Ishikawa (cell line): ENCODE data around the gene CORO2B.

Experiments used
- CEBPB ChIP-seq: IDR thresholded peaks from 2 replicates; pipeline ENCODE4 v1.6.1; 2012
- CREB1 ChIP-seq: IDR thresholded peaks from 2 replicates; pipeline ENCODE4 v1.6.1; 2012; ENCODE audit warnings: low read depth
- EGR1 ChIP-seq: IDR thresholded peaks from 2 replicates; pipeline ENCODE4 v1.6.1; 2012
- EP300 ChIP-seq: IDR thresholded peaks from 2 replicates; pipeline ENCODE4 v1.6.1; 2012; ENCODE audit warnings: borderline replicate concordance
- FOXM1 ChIP-seq: IDR thresholded peaks from 2 replicates; pipeline ENCODE4 v1.6.1; 2012; ENCODE audit warnings: low read depth, borderline replicate concordance
- MAX ChIP-seq: IDR thresholded peaks from 2 replicates; pipeline ENCODE4 v1.6.1; 2012
- NFIC ChIP-seq: IDR thresholded peaks from 2 replicates; pipeline ENCODE4 v1.6.1; 2012
- RAD21 ChIP-seq: IDR thresholded peaks from 2 replicates; pipeline ENCODE4 v1.6.1; 2012; ENCODE audit warnings: low read depth
- TAF1 ChIP-seq: IDR thresholded peaks from 2 replicates; pipeline ENCODE4 v1.6.1; 2012; ENCODE audit warnings: low read depth, mild to moderate bottlenecking
- TCF12 ChIP-seq: IDR thresholded peaks from 2 replicates; pipeline ENCODE4 v1.6.1; 2012; ENCODE audit warnings: low read depth
- TEAD4 ChIP-seq: IDR thresholded peaks from 2 replicates; pipeline ENCODE4 v1.6.1; 2012
- USF1 ChIP-seq: IDR thresholded peaks from 2 replicates; pipeline ENCODE4 v1.6.1; 2012
- YY1 ChIP-seq: IDR thresholded peaks from 2 replicates; pipeline ENCODE4 v1.6.1; 2012; ENCODE audit warnings: low read depth
- ZBTB7A ChIP-seq: IDR thresholded peaks from 2 replicates; pipeline ENCODE4 v1.6.1; 2012; ENCODE audit warnings: low read depth
- TF ChIP-seq, protein P1 (sequence below): IDR thresholded peaks from 2 replicates; pipeline ENCODE4 v1.6.1; 2012; ENCODE audit warnings: low read depth, mild to moderate bottlenecking

Gene CORO2B

GRCh38 chr15:68596691-68597090 is 17.9 kb downstream of the CORO2B start:
- no peak for TF ChIP-seq EP300
- TF ChIP-seq, protein P1, sequence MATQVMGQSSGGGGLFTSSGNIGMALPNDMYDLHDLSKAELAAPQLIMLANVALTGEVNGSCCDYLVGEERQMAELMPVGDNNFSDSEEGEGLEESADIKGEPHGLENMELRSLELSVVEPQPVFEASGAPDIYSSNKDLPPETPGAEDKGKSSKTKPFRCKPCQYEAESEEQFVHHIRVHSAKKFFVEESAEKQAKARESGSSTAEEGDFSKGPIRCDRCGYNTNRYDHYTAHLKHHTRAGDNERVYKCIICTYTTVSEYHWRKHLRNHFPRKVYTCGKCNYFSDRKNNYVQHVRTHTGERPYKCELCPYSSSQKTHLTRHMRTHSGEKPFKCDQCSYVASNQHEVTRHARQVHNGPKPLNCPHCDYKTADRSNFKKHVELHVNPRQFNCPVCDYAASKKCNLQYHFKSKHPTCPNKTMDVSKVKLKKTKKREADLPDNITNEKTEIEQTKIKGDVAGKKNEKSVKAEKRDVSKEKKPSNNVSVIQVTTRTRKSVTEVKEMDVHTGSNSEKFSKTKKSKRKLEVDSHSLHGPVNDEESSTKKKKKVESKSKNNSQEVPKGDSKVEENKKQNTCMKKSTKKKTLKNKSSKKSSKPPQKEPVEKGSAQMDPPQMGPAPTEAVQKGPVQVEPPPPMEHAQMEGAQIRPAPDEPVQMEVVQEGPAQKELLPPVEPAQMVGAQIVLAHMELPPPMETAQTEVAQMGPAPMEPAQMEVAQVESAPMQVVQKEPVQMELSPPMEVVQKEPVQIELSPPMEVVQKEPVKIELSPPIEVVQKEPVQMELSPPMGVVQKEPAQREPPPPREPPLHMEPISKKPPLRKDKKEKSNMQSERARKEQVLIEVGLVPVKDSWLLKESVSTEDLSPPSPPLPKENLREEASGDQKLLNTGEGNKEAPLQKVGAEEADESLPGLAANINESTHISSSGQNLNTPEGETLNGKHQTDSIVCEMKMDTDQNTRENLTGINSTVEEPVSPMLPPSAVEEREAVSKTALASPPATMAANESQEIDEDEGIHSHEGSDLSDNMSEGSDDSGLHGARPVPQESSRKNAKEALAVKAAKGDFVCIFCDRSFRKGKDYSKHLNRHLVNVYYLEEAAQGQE, result no peak
- no peak for TF ChIP-seq TCF12
- TF ChIP-seq EGR1, result no peak
- TF ChIP-seq YY1, result no peak
- TF ChIP-seq TEAD4, result no peak
- no peak for TF ChIP-seq NFIC
- no peak for TF ChIP-seq FOXM1
- TF ChIP-seq USF1, result no peak
- TF ChIP-seq ZBTB7A, result no peak

- TF ChIP-seq RAD21, result no peak
- TF ChIP-seq, protein P1, result no peak
- no peak for TF ChIP-seq ZBTB7A
- TF ChIP-seq TEAD4, result no peak
- no peak for TF ChIP-seq TAF1
- no peak for TF ChIP-seq NFIC
- no peak for TF ChIP-seq YY1
- no peak for TF ChIP-seq CREB1
Observed at GRCh38 chr15:68597581-68597980, 18.8 kb downstream of the CORO2B start.

- TF ChIP-seq TAF1, result no peak
- no peak for TF ChIP-seq EGR1
- TF ChIP-seq FOXM1, result no peak
- TF ChIP-seq CEBPB, result no peak
- TF ChIP-seq CREB1, result no peak
- no peak for TF ChIP-seq TEAD4
Observed at GRCh38 chr15:68598171-68599152, 19.7 kb downstream of the CORO2B start.

- TF ChIP-seq NFIC (no peak), RAD21 (no peak), TCF12 (no peak), YY1 (no peak), TEAD4 (no peak), MAX (no peak), CEBPB (no peak), EGR1 (no peak), ZBTB7A (no peak), TAF1 (no peak)
- TF ChIP-seq, protein P1, result no peak
Observed at GRCh38 chr15:68599153-68599545, 20.4 kb downstream of the CORO2B start.

DNA sequence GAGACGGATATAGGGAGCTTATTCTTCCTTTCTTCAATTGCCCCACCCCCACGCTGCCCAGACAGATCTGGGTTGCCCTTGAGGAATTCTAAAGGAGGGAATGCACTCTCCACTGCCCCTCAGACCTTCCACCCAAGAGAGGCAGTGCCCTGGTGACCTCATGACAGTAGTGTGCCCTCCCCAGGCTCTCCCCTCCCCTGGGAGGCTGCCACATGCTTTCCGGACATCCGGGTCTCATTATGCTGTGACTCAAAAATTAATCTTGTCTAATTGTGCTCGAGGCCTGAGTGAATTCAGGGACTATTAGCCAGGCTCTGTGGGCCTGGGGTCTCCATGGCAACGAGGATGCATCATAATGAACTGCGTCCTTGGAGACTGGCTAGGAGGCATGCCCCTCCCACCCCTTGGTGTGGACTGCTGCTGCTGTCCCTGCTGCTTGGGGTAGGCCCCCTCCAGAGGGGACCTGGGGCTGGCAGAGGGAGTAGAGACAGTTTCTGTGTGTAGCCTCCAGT is 20.8 kb downstream of the CORO2B start:
- TF ChIP-seq TEAD4 (no peak), CREB1 (no peak), NFIC (no peak), TCF12 (no peak), USF1 (no peak), RAD21 (no peak), FOXM1 (no peak), TAF1 (no peak), EGR1 (no peak), EP300 (no peak), MAX (no peak), YY1 (no peak), CEBPB (no peak), ZBTB7A (no peak)
- TF ChIP-seq, protein P1, result no peak
